ENCODE results near the gene NOTCH1. TPM values are rescaled to one million over a fixed set of nuclear protein-coding genes. Genes with fewer than 3 reads are reported as not detected.

Gene NOTCH1
- total and polyA plus RNA-seq, 5 donors from 2014 or later: 1.2 to 52.3 (median 1.6) TPM

- no peaks in the 10 kb centered on the region for H3K27me3 ChIP-seq (ENCODE audit: control insufficient read depth, insufficient read depth, low read length)
- no peaks in the 10 kb centered on the region for H3K9me3 ChIP-seq (ENCODE audit: control insufficient read depth in 2 of 2, low read length in 2 of 2)
- H3K4me3 ChIP-seq (ENCODE audit: low read depth, low read length): no peak overlapping the region
- Mint-ChIP-seq H3K9me3 (no peaks in the 10 kb centered on the region), H3K36me3 (no peaks in the 10 kb centered on the region), H3K4me3 (no peak overlapping the region), H3K27ac (no peak overlapping the region), H3K4me1 (peaks cover 0 to 1% (median 0%) of the 10 kb centered on the region in 4 donors), H3K27me3 (no peaks in the 10 kb centered on the region)
- no peak for ATAC-seq (ENCODE audit: low read depth in 2 of 2)
- peaks cover 20% of the 10 kb centered on the region for H3K36me3 ChIP-seq (ENCODE audit: control insufficient read depth, insufficient read depth, low read length)
- DNase-seq: no peak
- H3K27ac ChIP-seq (ENCODE audit: insufficient read depth, low read length, poor library complexity, severe bottlenecking): no peak overlapping the region
- H3K4me1 ChIP-seq (ENCODE audit: control insufficient read depth, insufficient read depth, low read length, poor library complexity, severe bottlenecking): no peaks in the 10 kb centered on the region
These were observed 24.3 kb downstream of the NOTCH1 start for GRCh38 chr9:136521537-136521936.

- H3K4me3 ChIP-seq (ENCODE audit: low read depth, low read length): no peak overlapping the region
- Mint-ChIP-seq H3K9me3 (no peaks in the 10 kb centered on the region), H3K4me1 (no peaks in the 10 kb centered on the region), H3K27me3 (no peaks in the 10 kb centered on the region), H3K27ac (no peak overlapping the region), H3K4me3 (no peak overlapping the region), H3K36me3 (no peaks in the 10 kb centered on the region)
- H3K27me3 ChIP-seq (ENCODE audit: control insufficient read depth, insufficient read depth, low read length): no peaks in the 10 kb centered on the region
- H3K36me3 ChIP-seq (ENCODE audit: control insufficient read depth, insufficient read depth, low read length): peaks cover 28% of the 10 kb centered on the region
- no peaks in the 10 kb centered on the region for H3K9me3 ChIP-seq (ENCODE audit: control insufficient read depth in 2 of 2, low read length in 2 of 2)
- DNase-seq: no peak
- no peaks in the 10 kb centered on the region for H3K4me1 ChIP-seq (ENCODE audit: control insufficient read depth, insufficient read depth, low read length, poor library complexity, severe bottlenecking)
- ATAC-seq (ENCODE audit: low read depth in 2 of 2): no peak
- H3K27ac ChIP-seq (ENCODE audit: insufficient read depth, low read length, poor library complexity, severe bottlenecking): no peak overlapping the region
These were observed 25.8 kb downstream of the NOTCH1 start for GRCh38 chr9:136520053-136520540.

GRCh38 chr9:136519263-136520052 lies 26.4 kb downstream of the NOTCH1 start:
- Mint-ChIP-seq H3K4me3 (no peak overlapping the region), H3K9me3 (no peaks in the 10 kb centered on the region), H3K27ac (no peak overlapping the region), H3K36me3 (no peaks in the 10 kb centered on the region), H3K27me3 (no peaks in the 10 kb centered on the region), H3K4me1 (no peaks in the 10 kb centered on the region)
- Histone ChIP-seq H3K4me3 (ENCODE audit: low read depth, low read length) (no peak overlapping the region), H3K4me1 (ENCODE audit: control insufficient read depth, insufficient read depth, low read length, poor library complexity, severe bottlenecking) (no peaks in the 10 kb centered on the region), H3K9me3 (ENCODE audit: control insufficient read depth in 2 of 2, low read length in 2 of 2) (no peaks in the 10 kb centered on the region), H3K36me3 (ENCODE audit: control insufficient read depth, insufficient read depth, low read length) (peaks cover 34% of the 10 kb centered on the region), H3K27me3 (ENCODE audit: control insufficient read depth, insufficient read depth, low read length) (no peaks in the 10 kb centered on the region), H3K27ac (ENCODE audit: insufficient read depth, low read length, poor library complexity, severe bottlenecking) (no peak overlapping the region)
- DNase-seq (no peak), ATAC-seq (ENCODE audit: low read depth in 2 of 2) (no peak)

DNA sequence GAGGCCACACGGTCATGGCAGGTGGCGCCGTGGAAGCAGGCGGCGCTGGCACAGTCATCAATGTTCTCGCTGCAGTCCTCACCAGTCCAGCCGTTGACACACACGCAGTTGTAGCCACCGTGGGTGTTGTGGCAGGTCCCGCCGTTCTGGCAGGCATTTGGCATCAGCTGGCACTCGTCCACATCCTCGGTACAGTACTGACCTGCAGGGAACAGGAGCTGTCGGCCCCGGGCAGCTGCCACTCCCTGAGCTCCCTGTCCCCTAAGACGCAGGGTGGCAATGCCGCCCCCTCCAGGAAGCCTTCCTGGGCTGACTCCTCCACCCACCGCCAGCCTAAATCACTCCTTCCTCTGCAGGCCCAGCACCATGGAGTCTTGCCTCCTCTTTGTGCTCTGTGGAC lies 27.2 kb downstream of the NOTCH1 start:
- H3K27me3 ChIP-seq (ENCODE audit: control insufficient read depth, insufficient read depth, low read length): no peaks in the 10 kb centered on the region
- no peaks in the 10 kb centered on the region for H3K4me1 Mint-ChIP-seq
- no peaks in the 10 kb centered on the region for H3K9me3 Mint-ChIP-seq
- H3K9me3 ChIP-seq (ENCODE audit: control insufficient read depth in 2 of 2, low read length in 2 of 2): no peaks in the 10 kb centered on the region
- DNase-seq (no peak), ATAC-seq (ENCODE audit: low read depth in 2 of 2) (no peak)
- H3K4me3 ChIP-seq (ENCODE audit: low read depth, low read length): no peak overlapping the region
- peak overlapping the region in 1 of 3 donors; percentile 83 for H3K27ac Mint-ChIP-seq
- H3K36me3 Mint-ChIP-seq: no peaks in the 10 kb centered on the region
- H3K36me3 ChIP-seq (ENCODE audit: control insufficient read depth, insufficient read depth, low read length): peaks cover 36% of the 10 kb centered on the region
- H3K27me3 Mint-ChIP-seq: no peaks in the 10 kb centered on the region
- H3K27ac ChIP-seq (ENCODE audit: insufficient read depth, low read length, poor library complexity, severe bottlenecking): no peak overlapping the region
- H3K4me1 ChIP-seq (ENCODE audit: control insufficient read depth, insufficient read depth, low read length, poor library complexity, severe bottlenecking): no peaks in the 10 kb centered on the region
- H3K4me3 Mint-ChIP-seq: no peak overlapping the region

GRCh38 chr9:136517950-136518349 lies 27.9 kb downstream of the NOTCH1 start:
- Mint-ChIP-seq H3K4me3 (no peak overlapping the region), H3K9me3 (no peaks in the 10 kb centered on the region), H3K4me1 (no peaks in the 10 kb centered on the region), H3K36me3 (no peaks in the 10 kb centered on the region), H3K27me3 (no peaks in the 10 kb centered on the region), H3K27ac (no peak overlapping the region)
- Histone ChIP-seq H3K9me3 (ENCODE audit: control insufficient read depth in 2 of 2, low read length in 2 of 2) (no peaks in the 10 kb centered on the region), H3K4me3 (ENCODE audit: low read depth, low read length) (no peak overlapping the region), H3K36me3 (ENCODE audit: control insufficient read depth, insufficient read depth, low read length) (peaks cover 41% of the 10 kb centered on the region), H3K27me3 (ENCODE audit: control insufficient read depth, insufficient read depth, low read length) (no peaks in the 10 kb centered on the region), H3K4me1 (ENCODE audit: control insufficient read depth, insufficient read depth, low read length, poor library complexity, severe bottlenecking) (no peaks in the 10 kb centered on the region), H3K27ac (ENCODE audit: insufficient read depth, low read length, poor library complexity, severe bottlenecking) (no peak overlapping the region)
- ATAC-seq (ENCODE audit: low read depth in 2 of 2) (no peak), DNase-seq (no peak)

DNA sequence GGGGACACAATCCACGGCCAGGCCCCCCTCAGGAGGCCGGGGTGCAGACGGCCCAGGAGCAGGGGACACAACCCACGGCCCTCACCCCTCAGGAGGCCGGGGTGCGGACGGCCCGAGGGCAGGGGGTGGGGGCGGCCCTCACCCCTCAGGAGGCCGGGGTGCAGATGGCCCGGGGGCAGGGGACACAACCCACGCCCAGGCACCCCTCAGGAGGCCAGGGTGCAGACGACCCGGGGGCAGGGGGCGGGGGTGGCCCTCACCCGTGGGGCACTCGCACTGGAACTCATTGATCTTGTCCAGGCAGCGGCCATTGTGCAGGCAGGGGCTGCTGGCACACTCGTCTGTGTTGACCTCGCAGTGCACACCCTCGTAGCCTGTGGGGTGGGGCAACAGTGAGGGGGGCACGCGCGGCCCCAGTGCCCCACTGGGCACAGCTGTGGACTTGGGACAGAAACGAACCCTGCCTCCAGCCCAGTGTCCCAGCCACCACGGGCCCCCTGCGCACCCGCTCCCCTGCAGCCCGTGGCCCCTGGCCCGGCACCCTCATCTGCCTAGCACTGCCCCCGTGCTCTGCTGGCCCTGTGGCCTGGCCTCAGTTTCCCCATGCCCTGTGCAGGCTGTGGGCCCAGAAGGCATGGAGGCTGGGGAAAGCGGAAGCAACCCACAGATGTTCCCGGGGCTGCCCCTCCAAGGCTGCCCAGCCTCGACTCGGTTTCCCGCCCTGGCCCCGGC lies 28.7 kb downstream of the NOTCH1 start:
- H3K27me3 ChIP-seq (ENCODE audit: control insufficient read depth, insufficient read depth, low read length): no peaks in the 10 kb centered on the region
- peaks cover 41% of the 10 kb centered on the region for H3K36me3 ChIP-seq (ENCODE audit: control insufficient read depth, insufficient read depth, low read length)
- Mint-ChIP-seq H3K4me3 (no peak overlapping the region), H3K9me3 (no peaks in the 10 kb centered on the region), H3K4me1 (no peaks in the 10 kb centered on the region), H3K36me3 (no peaks in the 10 kb centered on the region), H3K27ac (no peak overlapping the region), H3K27me3 (no peaks in the 10 kb centered on the region)
- no peaks in the 10 kb centered on the region for H3K4me1 ChIP-seq (ENCODE audit: control insufficient read depth, insufficient read depth, low read length, poor library complexity, severe bottlenecking)
- ATAC-seq (ENCODE audit: low read depth in 2 of 2) (no peak), DNase-seq (no peak)
- no peaks in the 10 kb centered on the region for H3K9me3 ChIP-seq (ENCODE audit: control insufficient read depth in 2 of 2, low read length in 2 of 2)
- no peak overlapping the region for H3K4me3 ChIP-seq (ENCODE audit: low read depth, low read length)
- H3K27ac ChIP-seq (ENCODE audit: insufficient read depth, low read length, poor library complexity, severe bottlenecking): no peak overlapping the region

DNA sequence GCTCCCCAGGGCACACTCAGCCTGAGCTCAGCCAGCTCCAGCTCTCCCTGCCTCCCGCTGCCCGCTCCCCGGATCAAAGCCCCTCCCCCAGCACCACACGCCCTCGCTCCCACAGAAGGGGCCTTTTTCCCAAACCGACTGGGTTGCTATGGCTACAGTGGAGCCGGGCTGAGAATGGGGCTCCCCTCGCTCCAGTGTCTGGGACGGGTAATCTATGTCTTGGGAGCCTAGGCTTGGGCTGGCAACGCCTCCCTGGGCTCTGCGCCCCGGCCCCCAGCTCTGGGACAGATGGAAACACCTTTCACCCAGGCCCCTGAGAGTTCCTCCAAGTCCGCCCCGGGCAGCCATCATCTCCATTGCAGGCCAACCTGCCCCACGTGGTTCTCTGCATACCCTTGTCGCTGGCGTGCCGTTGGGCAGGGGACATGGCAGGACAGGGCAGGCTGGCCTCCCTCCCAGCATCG lies 29.6 kb downstream of the NOTCH1 start:
- ATAC-seq (ENCODE audit: low read depth in 2 of 2) (no peak), DNase-seq (no peak)
- H3K27me3 Mint-ChIP-seq: no peaks in the 10 kb centered on the region
- H3K4me3 Mint-ChIP-seq: no peak overlapping the region
- H3K27me3 ChIP-seq (ENCODE audit: control insufficient read depth, insufficient read depth, low read length): no peaks in the 10 kb centered on the region
- no peaks in the 10 kb centered on the region for H3K9me3 ChIP-seq (ENCODE audit: control insufficient read depth in 2 of 2, low read length in 2 of 2)
- peaks cover 46% of the 10 kb centered on the region for H3K36me3 ChIP-seq (ENCODE audit: control insufficient read depth, insufficient read depth, low read length)
- no peaks in the 10 kb centered on the region for H3K4me1 Mint-ChIP-seq
- H3K27ac Mint-ChIP-seq: no peak overlapping the region
- H3K4me1 ChIP-seq (ENCODE audit: control insufficient read depth, insufficient read depth, low read length, poor library complexity, severe bottlenecking): no peaks in the 10 kb centered on the region
- H3K4me3 ChIP-seq (ENCODE audit: low read depth, low read length): no peak overlapping the region
- H3K36me3 Mint-ChIP-seq: no peaks in the 10 kb centered on the region
- no peaks in the 10 kb centered on the region for H3K9me3 Mint-ChIP-seq
- no peak overlapping the region for H3K27ac ChIP-seq (ENCODE audit: insufficient read depth, low read length, poor library complexity, severe bottlenecking)
